ENCODE data around the gene P2RY1. TPM values are rescaled to one million over a fixed set of nuclear protein-coding genes. Genes with fewer than 3 reads are reported as not detected.

The P2RY1 gene
- total RNA-seq, 4 donors from 2014 or later = 13.5 to 23.5 (median 16.8) TPM

DNA sequence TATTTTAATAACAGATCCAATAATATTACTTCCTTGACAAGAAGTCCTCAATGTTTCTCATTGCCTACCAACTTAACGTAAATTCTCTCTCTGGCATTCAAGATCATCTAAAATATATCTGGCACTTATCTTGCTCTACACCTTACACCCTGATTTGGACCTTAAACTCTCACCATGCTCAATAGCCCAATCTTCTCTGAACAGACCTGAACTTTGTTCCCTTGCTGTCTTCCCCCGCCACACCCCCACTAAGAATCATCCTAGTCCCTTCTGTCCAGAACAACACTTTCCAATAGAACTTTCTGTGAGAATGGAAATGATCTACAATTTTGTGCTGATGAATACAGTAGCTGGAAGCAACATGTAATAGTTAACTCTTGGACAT is 44.9 kb downstream of the P2RY1 start:
- TF ChIP-seq EP300 (IDR thresholded peaks at IDR 0.05) = no peak
- 96% methylated on average over 2 of the region's 2 CpGs for WGBS
- H3K9me3 ChIP-seq = no peaks in the 10 kb centered on the region
- no peaks in the 10 kb centered on the region for H3K4me1 ChIP-seq
- H3K36me3 ChIP-seq = no peaks in the 10 kb centered on the region
- H3K27ac ChIP-seq = no peak overlapping the region
- H3K27me3 ChIP-seq = no peaks in the 10 kb centered on the region
- H3K4me3 ChIP-seq = no peak overlapping the region
- DNase-seq (ENCODE audit: low spot score in 2 of 2) = no peak

DNA sequence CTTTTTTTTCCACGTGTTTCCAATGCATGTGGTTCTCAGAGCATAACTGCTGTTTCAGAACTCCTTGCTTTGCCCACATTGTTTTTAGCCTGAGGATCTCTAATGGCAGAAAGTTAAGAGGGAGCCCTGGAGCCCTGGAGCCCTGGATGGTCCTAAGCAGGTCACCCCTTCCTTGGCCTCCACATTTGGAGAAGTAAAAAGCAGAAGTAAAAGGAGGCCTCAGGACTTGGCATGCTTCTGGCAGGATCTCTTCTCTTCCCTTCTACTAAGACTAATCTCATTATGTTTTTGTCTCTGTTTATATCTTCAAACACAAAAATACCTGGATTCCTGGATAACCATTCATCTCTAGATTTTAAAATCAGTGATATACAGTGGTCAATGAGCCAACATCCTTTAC is 50.1 kb downstream of the P2RY1 start:
- 96% methylated on average over 1 of the region's 1 CpG for WGBS
- H3K27ac ChIP-seq = no peak overlapping the region
- H3K9me3 ChIP-seq = no peaks in the 10 kb centered on the region
- no peak overlapping the region for H3K4me3 ChIP-seq
- no peaks in the 10 kb centered on the region for H3K4me1 ChIP-seq
- no peaks in the 10 kb centered on the region for H3K27me3 ChIP-seq
- DNase-seq (ENCODE audit: low spot score in 2 of 2) = no peak
- no peaks in the 10 kb centered on the region for H3K36me3 ChIP-seq
- no peak for TF ChIP-seq POLR2AphosphoS5 (IDR thresholded peaks at IDR 0.05)
- TF ChIP-seq, protein P1, sequence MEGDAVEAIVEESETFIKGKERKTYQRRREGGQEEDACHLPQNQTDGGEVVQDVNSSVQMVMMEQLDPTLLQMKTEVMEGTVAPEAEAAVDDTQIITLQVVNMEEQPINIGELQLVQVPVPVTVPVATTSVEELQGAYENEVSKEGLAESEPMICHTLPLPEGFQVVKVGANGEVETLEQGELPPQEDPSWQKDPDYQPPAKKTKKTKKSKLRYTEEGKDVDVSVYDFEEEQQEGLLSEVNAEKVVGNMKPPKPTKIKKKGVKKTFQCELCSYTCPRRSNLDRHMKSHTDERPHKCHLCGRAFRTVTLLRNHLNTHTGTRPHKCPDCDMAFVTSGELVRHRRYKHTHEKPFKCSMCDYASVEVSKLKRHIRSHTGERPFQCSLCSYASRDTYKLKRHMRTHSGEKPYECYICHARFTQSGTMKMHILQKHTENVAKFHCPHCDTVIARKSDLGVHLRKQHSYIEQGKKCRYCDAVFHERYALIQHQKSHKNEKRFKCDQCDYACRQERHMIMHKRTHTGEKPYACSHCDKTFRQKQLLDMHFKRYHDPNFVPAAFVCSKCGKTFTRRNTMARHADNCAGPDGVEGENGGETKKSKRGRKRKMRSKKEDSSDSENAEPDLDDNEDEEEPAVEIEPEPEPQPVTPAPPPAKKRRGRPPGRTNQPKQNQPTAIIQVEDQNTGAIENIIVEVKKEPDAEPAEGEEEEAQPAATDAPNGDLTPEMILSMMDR (IDR thresholded peaks at IDR 0.05) = no peak
- no peak for TF ChIP-seq EP300 (IDR thresholded peaks at IDR 0.05)
- no peak for TF ChIP-seq POLR2A (IDR thresholded peaks at IDR 0.05)

Data from suprapubic skin (tissue), 4 donors.